ENCODE measurements around the gene LDLRAP1.
A peak's percentile ranks its signal among the peaks of the same experiment; 100 is the strongest.

Gene LDLRAP1

GRCh38 chr1:25560788-25561187, 17.4 kb downstream of the LDLRAP1 start:
- DNase-seq (ENCODE audit: low read depth in 2 of 3, low spot score in 2 of 3): no peak

GRCh38 chr1:25561421-25562100, 18.2 kb downstream of the LDLRAP1 start:
- DNase-seq (ENCODE audit: low read depth in 2 of 3, low spot score in 2 of 3): no peak

DNA sequence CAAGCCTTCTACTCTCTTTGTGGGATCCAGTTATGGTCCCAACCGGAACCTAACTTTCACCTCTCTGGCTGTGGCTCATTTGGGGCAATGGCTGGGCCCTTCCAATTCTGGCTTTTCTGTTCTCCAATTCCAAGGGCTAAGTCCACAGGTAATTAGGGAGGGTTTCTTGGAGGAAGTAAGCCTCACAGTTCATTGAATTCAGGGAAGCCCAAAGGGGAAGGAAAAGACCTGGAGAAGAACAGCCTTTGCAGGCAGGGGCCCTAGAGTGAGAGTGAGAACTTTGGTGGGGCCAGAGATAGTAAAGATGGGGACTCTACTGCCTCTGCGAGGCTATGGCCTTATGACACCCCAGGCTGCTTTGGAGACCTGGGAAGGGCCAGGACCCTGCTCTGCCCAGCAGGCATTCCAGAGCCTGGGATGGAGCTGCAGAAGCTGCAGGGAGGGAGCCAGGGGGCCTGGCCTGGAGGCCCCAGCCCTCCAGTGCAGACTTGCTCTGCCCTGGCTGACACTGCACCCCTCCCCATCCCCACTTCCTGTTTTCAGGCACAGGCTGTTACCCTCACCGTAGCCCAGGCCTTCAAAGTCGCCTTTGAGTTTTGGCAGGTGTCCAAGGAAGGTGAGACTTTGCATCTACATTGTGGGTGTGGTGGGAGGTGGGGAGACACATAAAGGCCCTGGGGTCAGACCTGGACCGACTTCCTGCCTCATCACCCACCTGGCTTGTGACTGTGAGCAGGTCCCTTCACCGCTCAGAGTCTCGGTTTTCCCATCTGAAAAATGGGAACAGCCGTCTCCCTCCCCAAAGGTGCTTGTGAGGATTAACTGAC, 18.9 kb downstream of the LDLRAP1 start:
- DNase-seq (ENCODE audit: low read depth in 2 of 3, low spot score in 2 of 3): peak in 2 of 3 experiments; percentile 37 to 44

DNA sequence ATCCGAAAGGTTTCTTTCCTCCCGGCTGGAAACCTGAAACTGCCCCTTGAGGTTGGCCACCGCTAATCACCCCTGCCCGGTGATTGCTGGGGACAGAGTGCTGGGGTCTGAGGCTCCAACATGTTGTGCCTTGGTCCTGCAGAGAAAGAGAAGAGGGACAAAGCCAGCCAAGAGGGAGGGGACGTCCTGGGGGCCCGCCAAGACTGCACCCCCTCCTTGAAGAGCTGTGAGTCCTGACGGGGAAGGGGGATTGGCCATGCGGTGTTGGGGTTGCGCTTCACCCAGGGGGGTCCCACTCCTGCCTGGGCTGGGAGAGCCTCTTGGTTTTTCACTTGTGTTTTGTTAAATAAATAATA, 19.5 kb downstream of the LDLRAP1 start:
- no peak for DNase-seq (ENCODE audit: low read depth in 2 of 3, low spot score in 2 of 3)

DNA sequence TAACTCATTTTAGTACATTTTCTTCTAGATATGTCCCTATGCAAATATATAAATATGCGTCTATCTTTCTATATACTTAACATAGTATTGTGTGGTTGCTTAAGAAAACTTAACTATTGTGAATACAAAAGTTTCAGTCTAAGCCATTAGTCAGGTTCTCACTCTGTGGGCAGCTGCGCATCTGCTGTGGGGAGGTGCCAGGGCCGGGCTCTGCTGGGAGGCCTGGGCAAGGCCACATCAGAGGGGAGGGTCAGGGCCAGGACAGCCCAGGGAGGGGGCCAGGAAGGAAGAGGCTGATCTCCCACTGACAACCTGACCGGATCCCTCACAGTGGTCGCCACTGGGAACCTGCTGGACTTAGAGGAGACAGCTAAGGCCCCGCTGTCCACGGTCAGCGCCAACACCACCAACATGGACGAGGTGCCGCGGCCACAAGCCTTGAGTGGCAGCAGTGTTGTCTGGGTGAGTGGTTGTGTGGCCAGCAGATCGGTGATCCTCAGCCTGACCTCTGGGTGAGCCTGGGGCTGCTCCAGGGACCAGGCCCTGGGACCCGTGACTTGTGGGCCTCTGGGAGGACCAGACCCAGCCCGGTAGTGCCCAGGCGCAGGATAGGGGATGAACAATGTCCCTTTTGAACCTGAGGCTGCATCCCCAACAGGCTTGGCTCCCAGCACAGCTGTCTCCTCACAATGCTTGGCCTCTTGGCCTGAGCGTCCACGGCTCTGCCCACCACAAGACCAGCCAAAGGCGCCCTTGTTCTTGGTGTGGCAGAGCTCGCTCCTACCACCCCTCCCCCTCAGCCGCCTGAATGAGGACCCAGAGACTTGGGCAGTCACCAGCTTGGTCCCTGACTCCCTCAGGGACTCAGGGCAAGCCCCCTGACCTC, 20.2 kb downstream of the LDLRAP1 start:
- DNase-seq (ENCODE audit: low read depth in 2 of 3, low spot score in 2 of 3): no peak

DNA sequence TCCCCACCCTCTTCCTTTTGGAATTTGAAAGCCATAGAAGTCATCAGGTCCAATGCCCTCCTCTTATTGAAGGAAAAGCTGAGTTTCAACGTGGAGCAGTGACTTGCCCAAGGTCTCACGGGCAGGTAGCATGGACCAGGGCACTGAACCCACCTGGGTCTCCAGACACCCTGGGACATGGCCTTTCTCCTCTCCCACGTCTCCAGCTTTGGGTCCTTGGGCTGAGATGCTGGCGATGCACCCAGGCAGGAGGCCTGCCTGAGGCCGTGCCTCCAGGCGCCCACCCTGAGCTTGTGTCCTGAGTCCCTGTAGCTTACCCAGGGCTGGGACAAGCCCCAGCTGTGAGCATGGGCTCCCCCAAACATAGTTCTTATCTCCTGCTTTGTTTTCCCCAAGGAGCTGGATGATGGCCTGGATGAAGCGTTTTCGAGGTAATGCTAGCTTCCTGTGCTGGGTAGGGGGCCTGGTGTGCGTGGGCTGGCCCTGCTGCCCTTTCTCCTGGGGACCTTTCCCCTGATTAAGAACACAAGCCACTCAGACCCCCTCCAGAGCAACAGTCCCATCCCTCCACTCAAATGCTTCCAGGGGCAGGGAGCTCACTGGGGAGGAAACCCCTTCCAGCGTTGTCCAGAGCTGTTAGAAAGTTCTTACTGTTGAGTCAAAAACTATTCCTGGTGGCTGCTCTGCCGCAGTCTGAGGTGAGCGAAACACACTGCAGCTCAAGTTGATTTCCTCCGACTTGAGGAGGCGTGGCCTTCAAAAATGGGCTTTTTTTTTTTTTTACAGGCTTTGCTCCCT, 21.6 kb downstream of the LDLRAP1 start:
- DNase-seq (ENCODE audit: low read depth in 2 of 3, low spot score in 2 of 3): no peak

- no peak for DNase-seq (ENCODE audit: low read depth in 2 of 3, low spot score in 2 of 3)
Observed at GRCh38 chr1:25565626-25566025, 22.2 kb downstream of the LDLRAP1 start.

- DNase-seq (ENCODE audit: low read depth in 2 of 3, low spot score in 2 of 3): no peak
Observed at GRCh38 chr1:25566176-25566729, 22.8 kb downstream of the LDLRAP1 start.

- no peak for DNase-seq (ENCODE audit: low read depth in 2 of 3, low spot score in 2 of 3)
Observed at GRCh38 chr1:25566730-25567341, 23.4 kb downstream of the LDLRAP1 start.

- no peak for DNase-seq (ENCODE audit: low read depth in 2 of 3, low spot score in 2 of 3)
Observed at GRCh38 chr1:25567710-25568089, 24.3 kb downstream of the LDLRAP1 start.

DNA sequence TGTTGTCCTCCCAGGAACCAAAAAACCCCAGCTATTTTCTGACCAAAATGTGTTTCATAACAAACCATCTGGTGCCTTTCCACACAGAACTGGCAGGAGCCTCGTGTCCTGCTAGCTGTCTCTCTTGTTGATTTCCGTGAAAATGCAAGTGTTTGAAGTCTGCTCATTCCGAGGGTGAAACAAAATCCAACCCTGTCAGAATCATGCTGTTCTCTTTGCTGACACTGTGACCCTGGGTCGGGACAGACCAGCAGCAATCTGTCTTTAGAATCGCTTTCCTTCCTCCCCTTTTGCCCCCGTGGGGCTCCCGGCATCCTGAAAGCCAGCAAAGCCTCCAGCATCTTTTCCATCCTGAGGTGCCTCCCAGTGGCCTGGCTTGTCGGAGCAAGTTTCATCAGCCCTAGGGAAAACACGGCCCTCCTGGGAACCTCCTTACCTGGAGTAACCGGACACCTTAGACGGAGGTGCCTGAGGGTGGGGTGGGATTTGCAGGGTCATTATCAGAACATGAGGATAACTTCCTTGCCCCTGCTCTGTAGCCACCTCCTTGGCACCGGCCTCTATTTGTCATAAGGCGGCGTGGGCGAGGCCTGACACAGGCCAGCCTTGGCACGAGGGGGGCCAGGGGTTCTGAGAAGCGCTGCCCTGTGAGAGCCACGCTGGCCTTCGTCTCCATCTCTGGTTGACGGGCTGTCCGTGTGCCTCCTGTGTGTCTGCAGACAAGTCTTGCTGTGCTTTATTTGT, 24.9 kb downstream of the LDLRAP1 start:
- DNase-seq (ENCODE audit: low read depth in 2 of 3, low spot score in 2 of 3): no peak

DNA sequence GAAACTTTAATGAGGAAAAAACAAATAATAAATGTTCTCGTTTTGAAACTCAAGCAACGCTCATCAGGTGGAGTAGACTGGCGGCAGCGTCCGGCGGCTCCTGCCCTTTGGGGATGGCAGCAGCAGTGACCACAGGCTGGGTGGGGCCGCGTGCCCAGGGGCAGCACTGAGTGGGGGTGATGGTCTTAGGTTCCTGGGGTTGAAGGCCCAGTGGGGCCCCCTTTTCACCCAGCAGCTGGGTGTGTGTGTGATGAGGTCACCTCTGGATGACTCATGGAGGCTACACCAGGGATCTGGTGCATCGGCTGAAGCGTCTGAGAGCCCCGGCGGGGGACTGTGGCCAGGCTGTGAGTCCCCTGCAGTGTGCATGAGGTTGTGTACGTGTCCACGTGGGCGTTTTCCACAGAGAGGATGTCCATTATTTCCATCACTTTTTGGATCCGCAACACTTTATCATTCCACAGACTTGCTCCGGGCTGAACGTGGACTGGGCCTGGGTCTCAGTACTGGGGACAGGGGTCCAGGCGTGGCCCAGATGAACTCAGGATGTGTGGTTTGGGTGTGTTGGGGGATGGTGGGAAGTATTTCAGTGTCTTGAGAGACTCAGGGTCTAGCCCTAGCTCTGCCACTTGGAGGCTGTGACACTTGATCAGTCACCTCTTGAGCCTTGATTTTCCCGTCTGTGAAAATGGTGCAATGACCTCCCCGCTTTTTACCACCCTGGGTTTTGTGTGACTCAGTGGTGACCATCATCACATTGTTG, 25.6 kb downstream of the LDLRAP1 start:
- DNase-seq (ENCODE audit: low read depth in 2 of 3, low spot score in 2 of 3): no peak

DNA sequence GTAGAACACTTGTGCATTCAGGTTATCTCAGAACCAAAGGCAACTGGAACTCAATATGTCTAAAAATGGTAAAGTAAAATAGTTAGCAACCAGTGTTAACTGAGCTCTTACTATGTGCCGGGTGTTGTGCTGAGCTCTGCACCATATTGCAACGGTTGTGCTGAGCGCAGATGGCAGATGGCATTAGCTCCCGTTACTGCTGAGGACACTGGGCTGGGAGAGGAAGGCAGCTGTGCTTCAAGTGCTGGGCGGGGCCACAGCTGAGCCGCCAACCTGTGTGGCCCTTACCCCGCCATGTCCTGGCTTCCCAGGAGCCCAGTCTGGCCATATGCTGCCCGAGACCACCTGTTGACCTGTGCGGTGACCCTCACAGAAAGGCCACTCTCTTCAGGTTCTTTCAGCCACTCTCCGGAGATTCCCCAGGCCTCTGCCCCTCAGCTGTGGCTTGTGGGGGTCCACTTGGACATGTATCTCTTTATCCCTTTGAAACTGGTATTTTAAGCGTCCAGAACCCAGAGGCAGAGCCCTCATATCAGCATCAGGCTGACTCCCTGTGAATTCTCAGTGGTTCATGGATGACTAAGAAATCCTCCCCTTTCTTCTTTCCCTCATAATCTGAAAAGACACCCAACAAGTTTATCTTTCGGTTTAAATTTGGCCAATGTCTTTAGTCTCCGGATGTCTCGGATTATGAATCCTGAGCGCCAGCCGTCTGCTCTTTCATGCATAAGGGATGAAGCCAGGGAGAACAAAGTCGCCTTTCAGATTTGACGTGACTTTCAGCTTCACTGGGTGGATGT, 26.4 kb downstream of the LDLRAP1 start:
- DNase-seq (ENCODE audit: low read depth in 2 of 3, low spot score in 2 of 3): no peak

DNA sequence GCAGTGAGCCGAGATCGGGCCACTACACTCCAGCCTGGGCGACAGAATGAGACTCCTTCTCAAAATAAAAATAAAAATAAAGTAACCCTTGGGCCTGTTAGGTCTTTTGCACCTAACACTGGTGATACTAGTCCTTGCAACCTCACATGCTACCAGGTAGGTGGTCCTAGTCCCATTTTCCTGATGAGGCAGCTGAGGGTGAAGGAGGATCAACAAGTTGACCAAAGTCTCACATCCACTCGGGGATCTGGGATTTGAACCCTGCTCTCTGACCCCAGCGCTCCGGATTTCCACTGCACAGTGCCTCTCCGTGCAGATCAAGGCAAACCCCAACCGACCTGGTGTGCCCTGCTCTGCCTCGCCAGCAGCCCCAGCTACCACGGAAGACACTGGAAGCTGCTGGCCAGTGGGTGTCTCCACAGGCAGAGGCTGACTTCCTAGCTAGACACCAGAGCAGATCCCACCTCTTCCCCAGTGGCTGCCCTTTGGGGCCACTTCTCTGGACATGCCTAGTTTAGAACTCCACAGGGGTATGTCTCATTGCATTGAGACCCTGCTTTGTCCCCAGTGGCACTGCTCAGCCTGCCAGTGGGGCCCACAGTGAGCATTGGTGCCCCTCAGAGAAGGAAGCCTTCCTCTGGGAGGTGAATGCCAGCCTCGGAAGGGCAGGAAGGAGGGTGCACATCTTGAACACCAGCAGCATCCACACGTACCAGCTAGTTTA, 27.6 kb downstream of the LDLRAP1 start:
- DNase-seq (ENCODE audit: low read depth in 2 of 3, low spot score in 2 of 3): no peak

GRCh38 chr1:25571522-25571970, 28.1 kb downstream of the LDLRAP1 start:
- no peak for DNase-seq (ENCODE audit: low read depth in 2 of 3, low spot score in 2 of 3)

DNA sequence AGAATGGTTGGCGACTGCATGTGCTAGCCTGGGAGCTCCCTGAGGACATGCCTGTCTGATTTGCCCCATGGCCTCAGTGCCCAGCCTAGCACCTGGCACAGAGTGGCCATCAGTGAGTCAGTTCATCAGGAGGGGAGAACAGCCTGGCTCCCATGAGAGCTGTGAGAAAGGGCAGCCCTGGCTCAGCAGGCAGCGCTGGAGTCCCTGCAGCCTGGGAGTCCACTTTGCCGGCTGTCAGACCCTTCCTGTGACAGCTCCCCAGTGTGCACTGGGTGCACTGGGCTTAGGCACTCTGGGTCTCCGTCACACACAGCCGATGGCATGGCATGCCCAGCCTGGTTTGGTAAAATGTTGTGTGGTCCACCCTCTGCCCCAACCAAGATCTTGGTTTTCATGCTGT, 28.7 kb downstream of the LDLRAP1 start:
- no peak for DNase-seq (ENCODE audit: low read depth in 2 of 3, low spot score in 2 of 3)

Data from activated CD8-positive, alpha-beta memory T cell treated with anti-CD3 and anti-CD28 coated beads for 48 hours (primary cell).